Fibroblast of the aortic adventitia (primary cell): ENCODE measurements around the gene LRP1. TPM values are rescaled to one million over a fixed set of nuclear protein-coding genes. Genes with fewer than 3 reads are reported as not detected.

Experiments
- DNase-seq: peaks from one replicate; pipeline ENCODE4 v3.0.0-alpha.2; 2010; ENCODE audit warnings: low read depth
- H3K4me3 ChIP-seq: 2 replicates; pipeline ENCODE4 v1.5.1; 2011; ENCODE audit warnings: low read depth, mild to moderate bottlenecking, control low read depth, low read length, moderate library complexity
- CTCF ChIP-seq: IDR thresholded peaks from 2 replicates; pipeline ENCODE4 v1.5.1; 2011; ENCODE audit warnings: mild to moderate bottlenecking, low read length, control low read depth, inconsistent platforms; ENCODE audit not compliant: insufficient read depth
- total RNA-seq: library from RNA; depleted of rRNA; stranded (reverse); fragments of >200 nt; gene quantifications from 2 replicates; pipeline ENCODE4 v1.2.3, GENCODE V29; 2012; ENCODE audit warnings: low replicate concordance

Gene LRP1
- total RNA-seq, 1 donor, result 541 TPM

DNA sequence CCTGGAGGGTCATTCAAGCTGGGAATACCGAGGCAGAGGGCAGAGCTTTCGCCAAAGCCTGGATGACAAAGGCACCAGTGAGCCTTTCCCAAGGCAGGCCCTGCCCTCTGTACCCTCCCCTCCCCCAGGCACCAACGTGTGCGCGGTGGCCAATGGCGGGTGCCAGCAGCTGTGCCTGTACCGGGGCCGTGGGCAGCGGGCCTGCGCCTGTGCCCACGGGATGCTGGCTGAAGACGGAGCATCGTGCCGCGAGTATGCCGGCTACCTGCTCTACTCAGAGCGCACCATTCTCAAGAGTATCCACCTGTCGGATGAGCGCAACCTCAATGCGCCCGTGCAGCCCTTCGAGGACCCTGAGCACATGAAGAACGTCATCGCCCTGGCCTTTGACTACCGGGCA lies 57.1 kb downstream of the LRP1 start:
- DNase-seq, result no peak
- no peak for TF ChIP-seq CTCF
- no peak overlapping the region for H3K4me3 ChIP-seq

DNA sequence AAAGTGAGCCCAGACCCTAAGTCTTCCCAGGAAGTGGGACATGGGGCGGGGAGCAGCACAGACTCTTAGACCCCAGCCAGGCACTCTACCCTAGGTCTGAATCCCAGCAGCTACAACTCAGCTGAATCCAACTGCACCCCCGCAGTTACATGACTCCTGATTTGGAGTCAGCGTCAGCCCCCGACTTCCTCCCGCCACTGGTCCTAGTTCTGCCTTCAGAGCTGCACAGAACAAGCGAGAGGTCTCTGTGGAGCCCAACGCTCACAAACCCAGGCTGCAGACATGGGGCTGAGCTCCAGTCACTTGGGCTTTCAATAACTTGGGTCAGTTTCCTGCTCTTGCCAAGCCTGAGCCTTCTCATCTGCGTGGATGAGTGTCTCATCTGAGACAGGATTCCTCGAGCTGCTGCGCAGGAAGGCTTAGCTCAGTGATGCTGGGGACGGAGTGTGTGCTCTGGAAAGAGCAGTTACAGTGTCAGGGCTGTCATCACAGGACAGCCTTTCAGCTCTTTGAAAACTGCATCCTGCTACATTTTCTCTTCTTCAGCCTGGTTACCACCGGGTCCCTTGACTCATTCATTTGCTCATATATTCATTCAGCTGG lies 57.7 kb downstream of the LRP1 start:
- no peak overlapping the region for H3K4me3 ChIP-seq
- TF ChIP-seq CTCF, result no peak
- no peak for DNase-seq

GRCh38 chr12:57187222-57188089 lies 59.2 kb downstream of the LRP1 start:
- H3K4me3 ChIP-seq, result no peak overlapping the region
- no peak for DNase-seq
- TF ChIP-seq CTCF, result no peak

DNA sequence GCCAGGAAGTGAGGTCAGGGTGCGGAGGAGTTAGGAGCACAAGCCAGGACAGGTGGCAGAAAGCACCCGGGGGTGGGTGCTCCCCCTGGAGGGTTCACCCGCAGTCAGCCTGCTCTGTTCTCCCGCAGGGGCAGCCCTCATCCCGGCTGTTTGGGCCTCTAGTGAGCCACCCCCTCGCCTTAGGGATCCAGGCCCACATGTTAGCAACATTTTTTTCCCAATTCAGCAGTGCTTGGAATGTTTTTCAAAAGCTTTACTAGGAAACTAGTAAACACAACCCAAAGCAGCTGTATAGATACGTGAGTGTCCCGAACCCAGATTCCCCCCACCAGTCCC lies 59.8 kb downstream of the LRP1 start:
- TF ChIP-seq CTCF, result no peak
- H3K4me3 ChIP-seq, result no peak overlapping the region
- no peak for DNase-seq

GRCh38 chr12:57190037-57190436 lies 61.8 kb downstream of the LRP1 start:
- peak; percentile 53 for DNase-seq
- TF ChIP-seq CTCF, result no peak

GRCh38 chr12:57190821-57191220 lies 62.5 kb downstream of the LRP1 start:
- DNase-seq, result no peak
- no peak overlapping the region for H3K4me3 ChIP-seq
- no peak for TF ChIP-seq CTCF

More at GRCh38 chr12:57190037-57190436, 61.8 kb downstream of the LRP1 start:
- H3K4me3 ChIP-seq, result no peak overlapping the region

DNA sequence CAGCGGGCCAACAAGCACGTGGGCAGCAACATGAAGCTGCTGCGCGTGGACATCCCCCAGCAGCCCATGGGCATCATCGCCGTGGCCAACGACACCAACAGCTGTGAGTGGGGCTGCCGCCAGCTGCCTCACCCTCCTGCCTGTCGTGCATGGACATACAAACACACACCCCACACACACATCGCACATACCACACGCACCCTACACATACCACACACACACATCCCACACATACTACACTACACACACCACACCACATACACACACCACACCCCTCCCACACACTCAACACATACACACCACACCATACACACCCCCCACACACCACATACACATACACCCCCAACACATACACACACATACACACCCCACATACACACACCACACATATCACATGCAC lies 63.1 kb downstream of the LRP1 start:
- DNase-seq, result peak; percentile 31
- TF ChIP-seq CTCF, result no peak
- H3K4me3 ChIP-seq, result no peak overlapping the region
